HG02943 (cell line): Measurements from ENCODE around the gene CCM2.

Experiments used
- ATAC-seq: cut with Tn5 transposase; IDR thresholded peaks from one replicate; pipeline ENCODE4 v1.9.1; 2021; ENCODE audit warnings: mild to moderate bottlenecking, low read depth, moderate library complexity; ENCODE audit not compliant: unreplicated experiment

The CCM2 gene

GRCh38 chr7:45000093-45001032 is at the start of gene CCM2:
TSS of gene CCM2 (plus strand) at chr7:45000201. CDS start at chr7:45000334, 133 bp downstream.
- peak; percentile 8 for ATAC-seq

- no peak for ATAC-seq
Observed at GRCh38 chr7:44953156-44953555, 46.8 kb upstream of the CCM2 start.

GRCh38 chr7:44955733-44956132 is 44.3 kb upstream of the CCM2 start:
- no peak for ATAC-seq

- ATAC-seq: no peak
Observed at GRCh38 chr7:44956157-44956766, 43.7 kb upstream of the CCM2 start.

- ATAC-seq: no peak
Observed at GRCh38 chr7:44958645-44959344, 41.2 kb upstream of the CCM2 start.

- ATAC-seq: no peak
Observed at GRCh38 chr7:44959433-44959951, 40.5 kb upstream of the CCM2 start.

GRCh38 chr7:44960011-44960580 is 39.9 kb upstream of the CCM2 start:
- no peak for ATAC-seq

GRCh38 chr7:44961844-44962482 is 38.0 kb upstream of the CCM2 start:
- no peak for ATAC-seq

- no peak for ATAC-seq
Observed at GRCh38 chr7:44962483-44963251, 37.3 kb upstream of the CCM2 start.

- no peak for ATAC-seq
Observed at GRCh38 chr7:44963364-44964290, 36.4 kb upstream of the CCM2 start.

- no peak for ATAC-seq
Observed at GRCh38 chr7:44964384-44964830, 35.6 kb upstream of the CCM2 start.

GRCh38 chr7:44964831-44965440 is 35.1 kb upstream of the CCM2 start:
- no peak for ATAC-seq

- ATAC-seq: no peak
Observed at GRCh38 chr7:44965441-44965903, 34.5 kb upstream of the CCM2 start.

- no peak for ATAC-seq
Observed at GRCh38 chr7:44965937-44966730, 33.9 kb upstream of the CCM2 start.

GRCh38 chr7:44966731-44967538 is 33.1 kb upstream of the CCM2 start:
- no peak for ATAC-seq
